NCI-H187 (cell line): ENCODE data around the gene UCKL1.

Experiments
- DNase-seq, 2 experiments: peaks; one replicate each; lab custom pipeline; 2025; lab: John Stamatoyannopoulos, UW

Gene UCKL1

DNA sequence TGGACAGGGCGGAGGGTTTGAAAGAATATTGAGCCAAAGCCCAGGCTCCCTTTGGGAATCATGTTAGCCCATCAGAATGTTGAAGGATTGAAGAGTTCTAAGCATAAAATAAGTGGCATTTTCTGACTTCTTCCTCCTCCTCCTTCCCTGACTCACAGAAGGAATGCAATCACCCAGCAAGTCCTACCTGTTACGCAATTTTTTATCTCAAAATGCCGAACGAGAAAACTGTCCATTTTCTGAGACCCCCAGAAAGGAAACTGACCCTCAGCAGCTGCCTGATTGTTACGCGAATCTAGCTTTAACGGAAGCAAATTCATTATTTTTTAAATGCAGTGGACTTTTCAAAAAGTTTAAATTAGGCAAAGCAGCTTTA, 66.0 kb downstream of the UCKL1 start:
- DNase-seq: no peak
